HAP-1 (cell line): ENCODE data around the gene MRPL58.

Experiments
- DNase-seq, 2 experiments: peaks; one replicate each; pipeline ENCODE4 v3.0.0-alpha.2; 2016 to 2020; ENCODE audit warnings: low spot score in 2 of 2
- H3K27me3 ChIP-seq: fragments of 250-450 bp; sonication (Bioruptor Pico); 2 replicates; pipeline ENCODE4 v1.5.1; 2020; ENCODE audit warnings: low read depth, mild to moderate bottlenecking, moderate library complexity
- H3K36me3 ChIP-seq: fragments of 250-450 bp; sonication (Bioruptor Pico); replicated peaks from 2 replicates; pipeline ENCODE4 v1.5.1; 2020; ENCODE audit warnings: mild to moderate bottlenecking
- H3K4me1 ChIP-seq: fragments of 250-450 bp; sonication (Bioruptor Pico); 2 replicates; pipeline ENCODE4 v1.5.1; 2020; ENCODE audit warnings: mild to moderate bottlenecking
- H3K4me3 ChIP-seq: fragments of 250-450 bp; sonication (Bioruptor Pico); 2 replicates; pipeline ENCODE4 v1.5.1; 2020; ENCODE audit warnings: mild to moderate bottlenecking, moderate library complexity
- H3K9me3 ChIP-seq: fragments of 250-450 bp; sonication (Bioruptor Pico); 2 replicates; pipeline ENCODE4 v1.5.1; 2020; ENCODE audit warnings: mild to moderate bottlenecking, moderate library complexity
- in situ Hi-C: fragments of 300-500 bp; cut with MboI; formaldehyde crosslinking; loops from 3 replicates; pipeline ENCODE4 v1.14.3; 2020; ENCODE audit warnings: low sequenced_read_pairs, inconsistent platforms, mixed read lengths

Gene MRPL58

GRCh38 chr17:75068750-75069149, 56.3 kb downstream of the MRPL58 start:
- no peaks in the 10 kb centered on the region for H3K4me1 ChIP-seq
- H3K36me3 ChIP-seq, result peaks cover 10% of the 10 kb centered on the region
- no peaks in the 10 kb centered on the region for H3K9me3 ChIP-seq
- H3K27me3 ChIP-seq, result no peaks in the 10 kb centered on the region
- in situ Hi-C loops, result no loop called here
- DNase-seq, result no peak
- H3K4me3 ChIP-seq, result no peak overlapping the region

- H3K27me3 ChIP-seq, result no peaks in the 10 kb centered on the region
- DNase-seq, result no peak
- no peaks in the 10 kb centered on the region for H3K4me1 ChIP-seq
- H3K9me3 ChIP-seq, result no peaks in the 10 kb centered on the region
- in situ Hi-C loops, result no loop called here
- H3K36me3 ChIP-seq, result no peaks in the 10 kb centered on the region; the same call in 1 of the 2 replicates
- no peak overlapping the region for H3K4me3 ChIP-seq
Measured at GRCh38 chr17:75069783-75070182, 57.3 kb downstream of the MRPL58 start.
